ENCODE results near the gene NIBAN1. TPM values are rescaled to one million over a fixed set of nuclear protein-coding genes. Genes with fewer than 3 reads are reported as not detected.

Gene NIBAN1, protein sequence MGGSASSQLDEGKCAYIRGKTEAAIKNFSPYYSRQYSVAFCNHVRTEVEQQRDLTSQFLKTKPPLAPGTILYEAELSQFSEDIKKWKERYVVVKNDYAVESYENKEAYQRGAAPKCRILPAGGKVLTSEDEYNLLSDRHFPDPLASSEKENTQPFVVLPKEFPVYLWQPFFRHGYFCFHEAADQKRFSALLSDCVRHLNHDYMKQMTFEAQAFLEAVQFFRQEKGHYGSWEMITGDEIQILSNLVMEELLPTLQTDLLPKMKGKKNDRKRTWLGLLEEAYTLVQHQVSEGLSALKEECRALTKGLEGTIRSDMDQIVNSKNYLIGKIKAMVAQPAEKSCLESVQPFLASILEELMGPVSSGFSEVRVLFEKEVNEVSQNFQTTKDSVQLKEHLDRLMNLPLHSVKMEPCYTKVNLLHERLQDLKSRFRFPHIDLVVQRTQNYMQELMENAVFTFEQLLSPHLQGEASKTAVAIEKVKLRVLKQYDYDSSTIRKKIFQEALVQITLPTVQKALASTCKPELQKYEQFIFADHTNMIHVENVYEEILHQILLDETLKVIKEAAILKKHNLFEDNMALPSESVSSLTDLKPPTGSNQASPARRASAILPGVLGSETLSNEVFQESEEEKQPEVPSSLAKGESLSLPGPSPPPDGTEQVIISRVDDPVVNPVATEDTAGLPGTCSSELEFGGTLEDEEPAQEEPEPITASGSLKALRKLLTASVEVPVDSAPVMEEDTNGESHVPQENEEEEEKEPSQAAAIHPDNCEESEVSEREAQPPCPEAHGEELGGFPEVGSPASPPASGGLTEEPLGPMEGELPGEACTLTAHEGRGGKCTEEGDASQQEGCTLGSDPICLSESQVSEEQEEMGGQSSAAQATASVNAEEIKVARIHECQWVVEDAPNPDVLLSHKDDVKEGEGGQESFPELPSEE
- total RNA-seq (2021) (5.0 to 8.1 TPM (median 5.2 TPM) in 3 replicates), Bru-seq, nascent RNA (percentile 50 among the genes with signal in this experiment)
- long read RNA-seq, experiment 1, full-length matches to known transcripts: 7 of 15 reads
- long read RNA-seq, experiment 1, partial matches to known transcripts: 5 of 15 reads
- long read RNA-seq, experiment 1, other reads (novel, unspliced or antisense): 3 of 15 reads
- long read RNA-seq, experiment 2, full-length matches to known transcripts: 2 of 8 reads
- long read RNA-seq, experiment 2, partial matches to known transcripts: 2 of 8 reads
- long read RNA-seq, experiment 2, other reads (novel, unspliced or antisense): 4 of 8 reads
- long read RNA-seq, experiment 3, partial matches to known transcripts: 1 of 1 reads
- long read RNA-seq, experiment 3, other reads (novel, unspliced or antisense): 0 of 1 reads

- Mint-ChIP-seq H3K4me3 (peak within 1 kb of the TSS; percentile 91), H3K27me3 (ENCODE audit: low read depth) (peaks cover 59% of the 10 kb centered on the region), H3K9me3 (peaks cover 5% of the 10 kb centered on the region; the same call in 1 of the 2 replicates), H3K36me3 (no peaks in the 10 kb centered on the region), H3K27ac (no peak within 1 kb of the TSS), H3K4me1 (peaks cover 8% of the 10 kb centered on the region)
- peak; percentile 79 for ATAC-seq
- POLR2A ChIA-PET: interaction anchor here (0.7 to 1.4 kb wide), 5 partner anchors 71 to 290 kb away, joined by 3 to 4 read pairs (median 3); partner anchors contain the start of gene RNF2
- peak; percentile 67 for DNase-seq (ENCODE audit: low spot score)
- CTCF ChIA-PET: interaction anchor here (1.1 to 2.1 kb wide), 4 partner anchors 10 to 196 kb away, joined by 3 to 16 read pairs (median 8); no protein-coding TSS in a partner anchor
- TF ChIP-seq ZNF416 (CRISPR knock-in tag; IDR thresholded peaks at IDR 0.05) (no peak), USF1 (CRISPR knock-in tag; IDR thresholded peaks at IDR 0.05) (no peak), ZNF423 (CRISPR knock-in tag; IDR thresholded peaks at IDR 0.05) (no peak), FOXJ3 (CRISPR knock-in tag; IDR thresholded peaks at IDR 0.05; ENCODE audit: borderline replicate concordance) (no peak), ELF4 (CRISPR knock-in tag; IDR thresholded peaks at IDR 0.05; ENCODE audit: low read depth) (0 out of 2 replicates have a peak, but pooled peaks have one; percentile 36), ATF6 (CRISPR knock-in tag; IDR thresholded peaks at IDR 0.05) (no peak), ZNF281 (CRISPR knock-in tag; IDR thresholded peaks at IDR 0.05) (0 out of 2 replicates have a peak, but pooled peaks have one; percentile 17), E2F5 (CRISPR knock-in tag; IDR thresholded peaks at IDR 0.05) (0 out of 2 replicates have a peak, but pooled peaks have one; percentile 18), ZNF425 (CRISPR knock-in tag; conservative IDR thresholded peaks at IDR 0.05) (no peak), ZMAT4 (CRISPR knock-in tag; IDR thresholded peaks at IDR 0.05) (no peak), TEAD1 (CRISPR knock-in tag; IDR thresholded peaks at IDR 0.05) (peak; percentile 71), MAX (CRISPR knock-in tag; IDR thresholded peaks at IDR 0.05) (peak; percentile 77), NR3C1 (CRISPR knock-in tag; conservative IDR thresholded peaks at IDR 0.05; ENCODE audit: low read depth) (no peak), HMGA2 (CRISPR knock-in tag; IDR thresholded peaks at IDR 0.05) (no peak), NFATC4 (CRISPR knock-in tag; IDR thresholded peaks at IDR 0.05) (no peak), CREB1 (CRISPR knock-in tag; IDR thresholded peaks at IDR 0.05) (no peak), ZNF232 (CRISPR knock-in tag; IDR thresholded peaks at IDR 0.05) (0 out of 2 replicates have a peak, but pooled peaks have one; percentile 12)
- TF ChIP-seq, protein P1, sequence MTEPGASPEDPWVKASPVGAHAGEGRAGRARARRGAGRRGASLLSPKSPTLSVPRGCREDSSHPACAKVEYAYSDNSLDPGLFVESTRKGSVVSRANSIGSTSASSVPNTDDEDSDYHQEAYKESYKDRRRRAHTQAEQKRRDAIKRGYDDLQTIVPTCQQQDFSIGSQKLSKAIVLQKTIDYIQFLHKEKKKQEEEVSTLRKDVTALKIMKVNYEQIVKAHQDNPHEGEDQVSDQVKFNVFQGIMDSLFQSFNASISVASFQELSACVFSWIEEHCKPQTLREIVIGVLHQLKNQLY (CRISPR knock-in tag; IDR thresholded peaks at IDR 0.05): 0 out of 2 replicates have a peak, but pooled peaks have one; percentile 70
- TF ChIP-seq, protein P2, sequence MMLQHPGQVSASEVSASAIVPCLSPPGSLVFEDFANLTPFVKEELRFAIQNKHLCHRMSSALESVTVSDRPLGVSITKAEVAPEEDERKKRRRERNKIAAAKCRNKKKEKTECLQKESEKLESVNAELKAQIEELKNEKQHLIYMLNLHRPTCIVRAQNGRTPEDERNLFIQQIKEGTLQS (CRISPR knock-in tag; conservative IDR thresholded peaks at IDR 0.05): no peak
These were observed at the start of gene NIBAN1 for GRCh38 chr1:184974056-184974836. Gene NIBAN1 (minus strand): TSS chr1:184974508. CDS start chr1:184974356, 152 bp downstream.
